NCI-H1048 (cell line): Measurements from ENCODE around the gene DKC1.
"Not testable (repeated sequence)": the region's sequence is repeated elsewhere in the genome, so short reads cannot be mapped to it uniquely, and the experiment has no call there.

ENCODE experiments used
- DNase-seq: peaks from one replicate; lab custom pipeline; 2025; lab: John Stamatoyannopoulos, UW

Gene DKC1

GRCh38 chrX:154819771-154820341, 57.2 kb downstream of the DKC1 start:
- peak; percentile 2 for DNase-seq

- DNase-seq: no peak
Measured at GRCh38 chrX:154821523-154821922, 58.9 kb downstream of the DKC1 start.

GRCh38 chrX:154822029-154822428, 59.4 kb downstream of the DKC1 start:
- DNase-seq: no peak

DNA sequence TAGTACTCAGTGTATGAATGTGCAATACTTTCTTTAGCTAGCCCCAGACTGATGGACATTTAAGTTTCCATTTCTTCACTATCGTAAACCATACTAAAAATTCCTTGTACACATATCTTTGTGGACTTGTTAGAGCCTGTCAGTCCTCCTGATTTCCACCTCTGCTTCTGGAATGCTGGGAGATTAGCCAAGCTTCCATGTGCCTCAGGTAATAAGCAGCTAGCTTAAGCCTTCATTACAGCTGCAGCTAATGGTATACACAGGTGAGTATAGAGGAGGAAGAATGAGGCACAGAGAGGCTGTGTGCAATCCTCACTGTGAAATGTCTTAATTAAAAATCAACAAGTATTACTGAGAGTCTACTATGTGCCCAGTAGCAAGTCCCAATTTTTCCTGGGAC, 62.0 kb downstream of the DKC1 start:
- no peak for DNase-seq

DNA sequence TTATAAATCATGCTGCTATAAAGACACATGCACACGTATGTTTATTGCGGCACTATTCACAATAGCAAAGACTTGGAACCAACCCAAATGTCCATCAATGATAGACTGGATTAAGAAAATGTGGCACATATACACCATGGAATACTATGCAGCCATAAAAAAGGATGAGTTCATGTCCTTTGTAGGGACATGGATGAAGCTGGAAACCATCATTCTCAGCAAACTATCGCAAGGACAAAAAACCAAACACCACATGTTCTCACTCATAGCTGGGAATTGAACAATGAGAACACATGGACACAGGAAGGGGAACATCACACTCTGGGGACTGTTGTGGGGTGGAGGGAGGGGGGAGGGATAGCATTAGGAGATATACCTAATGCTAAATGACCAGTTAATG, 62.9 kb downstream of the DKC1 start:
- DNase-seq: not testable (repeated sequence)
